Activated T-cell treated with anti-CD3 and anti-CD28 coated beads for 48 hours (primary cell): Measurements from ENCODE around the gene AGGF1.
"Not testable (repeated sequence)": the region's sequence is repeated elsewhere in the genome, so short reads cannot be mapped to it uniquely, and the experiment has no call there.

Experiments
- DNase-seq: peaks from one replicate; pipeline ENCODE4 v3.0.0-alpha.2; 2020; ENCODE audit warnings: low read depth

AGGF1 gene

GRCh38 chr5:77087484-77088261, 57.5 kb downstream of the AGGF1 start:
- no peak for DNase-seq

GRCh38 chr5:77095189-77095588, 65.0 kb downstream of the AGGF1 start:
- no peak for DNase-seq

GRCh38 chr5:77101298-77101697, 71.1 kb downstream of the AGGF1 start:
- no peak for DNase-seq

- DNase-seq, result no peak
Measured at GRCh38 chr5:77102549-77102948, 72.3 kb downstream of the AGGF1 start.

GRCh38 chr5:77103457-77103856, 73.3 kb downstream of the AGGF1 start:
- DNase-seq, result no peak

GRCh38 chr5:77104813-77105212, 74.6 kb downstream of the AGGF1 start:
- DNase-seq, result no peak

- not testable (repeated sequence) for DNase-seq
Measured at GRCh38 chr5:77107035-77107434, 76.8 kb downstream of the AGGF1 start.
